SU-DHL-6 (cell line): ENCODE results near the gene WNT3.

Experiments used
- H2AFZ ChIP-seq: fragments of 200-600 bp; sonication (generic); 2 replicates; pipeline ENCODE4 v1.6.1; 2014; ENCODE audit warnings: low read depth, mild to moderate bottlenecking, moderate library complexity, mixed read lengths, antibody characterized with exemption, low read length; ENCODE audit not compliant: severe bottlenecking
- H3F3A ChIP-seq: fragments of 200-600 bp; shearing (Covaris generic); 2 replicates; pipeline ENCODE4 v1.6.0; 2016; ENCODE audit warnings: antibody characterized with exemption, mild to moderate bottlenecking; ENCODE audit not compliant: insufficient read depth
- H3K27ac ChIP-seq: fragments of 200-600 bp; sonication (generic); 2 replicates; pipeline ENCODE4 v1.5.1; 2016; ENCODE audit warnings: low read depth, mild to moderate bottlenecking, low read length, moderate library complexity, mixed read lengths
- H3K27me3 ChIP-seq: fragments of 200-600 bp; sonication (generic), shearing (Covaris generic); 2 replicates; pipeline ENCODE4 v1.6.0; 2014; ENCODE audit warnings: mild to moderate bottlenecking, low read length
- H3K36me3 ChIP-seq: fragments of 200-600 bp; sonication (generic); 2 replicates; pipeline ENCODE4 v1.6.1; 2014; ENCODE audit warnings: mild to moderate bottlenecking, low read length, mixed read lengths
- H3K4me2 ChIP-seq: fragments of 300-600, 200-600 bp; shearing (Covaris generic), sonication (generic); 2 replicates; pipeline ENCODE4 v1.6.0; 2014; ENCODE audit warnings: low read length, low read depth, mild to moderate bottlenecking; ENCODE audit not compliant: poor library complexity, severe bottlenecking
- H3K4me3 ChIP-seq: fragments of 200-600 bp; sonication (generic); 2 replicates; pipeline ENCODE4 v1.5.1; 2014; ENCODE audit warnings: antibody characterized with exemption, low read length, mild to moderate bottlenecking, mixed read lengths; ENCODE audit not compliant: insufficient read depth, poor library complexity, severe bottlenecking
- H3K79me2 ChIP-seq: fragments of 200-600 bp; sonication (generic); 2 replicates; pipeline ENCODE4 v1.6.1; 2014; ENCODE audit warnings: mild to moderate bottlenecking, low read length, moderate library complexity; ENCODE audit not compliant: insufficient read depth
- H3K9ac ChIP-seq: fragments of 200-600 bp; sonication (generic); 2 replicates; pipeline ENCODE4 v1.7.0; 2014; ENCODE audit warnings: mild to moderate bottlenecking, low read length
- H3K9me2 ChIP-seq: fragments of 200-600 bp; sonication (generic); replicated peaks from 2 replicates; pipeline ENCODE4 v1.6.1; 2014; ENCODE audit warnings: low read length; ENCODE audit not compliant: insufficient read depth
- H3K9me3 ChIP-seq: fragments of 200-600 bp; sonication (generic); 2 replicates; pipeline ENCODE4 v1.6.1; 2014; ENCODE audit warnings: low read length, mixed read lengths; ENCODE audit not compliant: insufficient read depth
- H4K20me1 ChIP-seq: fragments of 200-600 bp; sonication (generic); 2 replicates; pipeline ENCODE4 v1.6.1; 2014; ENCODE audit warnings: low read depth, mild to moderate bottlenecking, antibody characterized with exemption, low read length, moderate library complexity, mixed read lengths
- CTCF ChIP-seq: fragments of 200-600 bp; sonication (generic); IDR thresholded peaks from one replicate; pipeline ENCODE4 v1.5.1; 2017; ENCODE audit warnings: antibody characterized with exemption, mild to moderate bottlenecking, low read length, moderate library complexity; ENCODE audit not compliant: insufficient read depth, poor library complexity, severe bottlenecking
- EZH2phosphoT487 ChIP-seq: fragments of 200-600 bp; sonication (generic), shearing (Covaris generic); conservative IDR thresholded peaks from 2 replicates; pipeline ENCODE4 v1.6.1; 2018; ENCODE audit warnings: mild to moderate bottlenecking, antibody characterized with exemption, low read length, moderate library complexity, mixed read lengths

The WNT3 gene

GRCh38 chr17:46813920-46814319 is 4.6 kb downstream of the WNT3 start:
- H3K27me3 ChIP-seq, result 0 out of 2 replicates have a peak, but pooled peaks cover 3% of the 10 kb centered on the region
- H3K27ac ChIP-seq, result no peak overlapping the region

GRCh38 chr17:46812624-46813318 is 5.7 kb downstream of the WNT3 start:
- TF ChIP-seq EZH2phosphoT487, result no peak
- no peak for TF ChIP-seq CTCF
- H3K4me3 ChIP-seq, result no peak overlapping the region
- H3K27me3 ChIP-seq, result 0 out of 2 replicates have a peak, but pooled peaks cover 3% of the 10 kb centered on the region
- no peaks in the 10 kb centered on the region for H3K79me2 ChIP-seq
- H3K36me3 ChIP-seq, result no peaks in the 10 kb centered on the region
- no peaks in the 10 kb centered on the region for H4K20me1 ChIP-seq
- no peaks in the 10 kb centered on the region for H3K9me3 ChIP-seq
- no peak overlapping the region for H3K27ac ChIP-seq
- H3F3A ChIP-seq, result no peaks in the 10 kb centered on the region
- H3K9me2 ChIP-seq, result no peaks in the 10 kb centered on the region
- H3K9ac ChIP-seq, result no peak overlapping the region
- no peak overlapping the region for H3K4me2 ChIP-seq
- no peak overlapping the region for H2AFZ ChIP-seq

More at GRCh38 chr17:46813920-46814319, 4.6 kb downstream of the WNT3 start:
- no peaks in the 10 kb centered on the region for H3F3A ChIP-seq
- no peaks in the 10 kb centered on the region for H3K9me2 ChIP-seq
- TF ChIP-seq EZH2phosphoT487 (no peak), CTCF (no peak)
- no peak overlapping the region for H2AFZ ChIP-seq
- H3K36me3 ChIP-seq, result no peaks in the 10 kb centered on the region
- H3K9ac ChIP-seq, result no peak overlapping the region
- no peaks in the 10 kb centered on the region for H4K20me1 ChIP-seq
- H3K9me3 ChIP-seq, result no peaks in the 10 kb centered on the region
- no peaks in the 10 kb centered on the region for H3K79me2 ChIP-seq
- no peak overlapping the region for H3K4me3 ChIP-seq
- H3K4me2 ChIP-seq, result no peak overlapping the region

- Histone ChIP-seq H3K36me3 (no peaks in the 10 kb centered on the region), H3K9me2 (no peaks in the 10 kb centered on the region), H2AFZ (no peak overlapping the region), H3K4me3 (no peak overlapping the region), H3K27me3 (no peaks in the 10 kb centered on the region), H3K9me3 (no peaks in the 10 kb centered on the region), H3K27ac (no peak overlapping the region), H3K9ac (no peak overlapping the region), H3F3A (no peaks in the 10 kb centered on the region), H4K20me1 (no peaks in the 10 kb centered on the region), H3K79me2 (no peaks in the 10 kb centered on the region), H3K4me2 (no peak overlapping the region)
- TF ChIP-seq CTCF (no peak), EZH2phosphoT487 (no peak)
Observed at GRCh38 chr17:46811978-46812583, 6.4 kb downstream of the WNT3 start.
